Naive thymus-derived CD4-positive, alpha-beta T cell (primary cell): ENCODE data around the gene COL23A1. TPM values are rescaled to one million over a fixed set of nuclear protein-coding genes. Genes with fewer than 3 reads are reported as not detected.

Experiments used
- ATAC-seq: fragments of 150-1000 bp; cut with Tn5 transposase; 2 replicates; pipeline ENCODE4 v1.10.0; 2021; ENCODE audit warnings: mild to moderate bottlenecking, moderate library complexity
- CTCF ChIA-PET: fragments of 350-600 bp; sonication (Branson Sonifier 250); formaldehyde crosslinking; loops from one replicate; lab custom pipeline; 2021; ENCODE audit warnings: antibody characterized with exemption; lab: Charles Lee
- POLR2A ChIA-PET: fragments of 350-600 bp; sonication (Branson Sonifier 250); formaldehyde crosslinking; loops from one replicate; lab custom pipeline; 2021; ENCODE audit warnings: antibody characterized with exemption, inconsistent platforms; lab: Charles Lee
- DNase-seq, 9 donors: peaks; one replicate each; pipeline versions ENCODE4 v3.0.0 to v3.0.0-alpha.2; 2020 to 2022; ENCODE audit warnings: mixed read lengths in 1 of 9
- H3K27ac ChIP-seq: one replicate; pipeline ENCODE4 v1.7.0; 2013; ENCODE audit warnings: mild to moderate bottlenecking, low read depth, low read length, moderate library complexity
- H3K27me3 ChIP-seq, 2 donors: one replicate each; pipeline ENCODE4 v1.7.0; 2013; ENCODE audit warnings: low read length in 2 of 2, mild to moderate bottlenecking in 2 of 2, moderate library complexity in 2 of 2; ENCODE audit not compliant: control insufficient read depth in 2 of 2, insufficient read depth in 2 of 2
- H3K36me3 ChIP-seq, 3 experiments: 1 replicate in 2 of 3; 2 replicates in 1 of 3; pipeline ENCODE4 v1.7.0; 2013; ENCODE audit warnings: low read length in 3 of 3, mild to moderate bottlenecking in 3 of 3, moderate library complexity in 1 of 3; ENCODE audit not compliant: insufficient read depth in 3 of 3, control insufficient read depth in 2 of 3
- H3K4me1 ChIP-seq, 2 donors: one replicate each; pipeline ENCODE4 v1.7.0; 2013; ENCODE audit warnings: low read length in 2 of 2, mild to moderate bottlenecking in 2 of 2, moderate library complexity in 1 of 2; ENCODE audit not compliant: control insufficient read depth in 2 of 2, insufficient read depth in 2 of 2
- H3K4me3 ChIP-seq: 2 replicates; pipeline ENCODE4 v1.7.0; 2013; ENCODE audit warnings: mild to moderate bottlenecking, low read length
- H3K9me3 ChIP-seq, 3 experiments: 1 replicate in 2 of 3; 2 replicates in 1 of 3; pipeline ENCODE4 v1.7.0; 2013; ENCODE audit warnings: low read length in 3 of 3; ENCODE audit not compliant: control insufficient read depth in 2 of 3
- H3K27ac Mint-ChIP-seq, 9 donors: one replicate each; pipeline ENCODE4 v1.8.0; 2020 to 2022; ENCODE audit warnings: mixed read lengths in 9 of 9, mild to moderate bottlenecking in 8 of 9, moderate library complexity in 5 of 9, inconsistent platforms in 2 of 9
- H3K27me3 Mint-ChIP-seq, 5 donors: one replicate each; pipeline ENCODE4 v1.8.0; 2021 to 2022; ENCODE audit warnings: mixed read lengths in 5 of 5, mild to moderate bottlenecking in 1 of 5
- H3K36me3 Mint-ChIP-seq, 5 donors: one replicate each; pipeline ENCODE4 v1.8.0; 2020 to 2022; ENCODE audit warnings: mixed read lengths in 5 of 5, mild to moderate bottlenecking in 3 of 5, inconsistent platforms in 1 of 5
- H3K4me1 Mint-ChIP-seq, 7 donors: one replicate each; pipeline ENCODE4 v1.8.0; 2020 to 2022; ENCODE audit warnings: mixed read lengths in 7 of 7, mild to moderate bottlenecking in 3 of 7, inconsistent platforms in 1 of 7
- H3K4me3 Mint-ChIP-seq, 10 donors: one replicate each; pipeline ENCODE4 v1.8.0; 2020 to 2022; ENCODE audit warnings: mild to moderate bottlenecking in 10 of 10, mixed read lengths in 10 of 10, moderate library complexity in 6 of 10, inconsistent platforms in 2 of 10
- H3K9me3 Mint-ChIP-seq, 11 donors: one replicate each; pipeline ENCODE4 v1.8.0; 2020 to 2022; ENCODE audit warnings: mixed read lengths in 11 of 11, mild to moderate bottlenecking in 4 of 11, inconsistent platforms in 1 of 11, moderate library complexity in 1 of 11
- intact Hi-C, 2 donors: fragments of 100-400 bp; cut with micrococcal nuclease; formaldehyde crosslinking; loops; one replicate each; pipeline ENCODE4 v1.15.1; 2023
- polyA plus RNA-seq, 2 donors: library from polyadenylated mRNA; unstranded; fragments of 300-500 nt; fragmentation: Illumina TruSeq; gene quantifications; one replicate each; pipeline ENCODE4 v1.2.3, GENCODE V29; 2021
- total RNA-seq, 6 experiments: library from RNA in 5 of 6; stranded (reverse) in 5 of 6; gene quantifications; 1 replicate in 5 of 6; 2 replicates in 1 of 6; pipeline ENCODE4 v1.2.3 and lab custom pipeline; 2021 to 2026

The COL23A1 gene
- total and polyA plus RNA-seq, 7 experiments from 2014 or later = 0.13 to 0.32 (median 0.22) TPM; not detected in 4

GRCh38 chr5:178357121-178357521, 233.1 kb downstream of the COL23A1 start:
- Histone ChIP-seq H3K27me3 (no peaks in the 10 kb centered on the region), H3K9me3 (no peaks in the 10 kb centered on the region), H3K4me3 (no peak overlapping the region), H3K36me3 (no peaks in the 10 kb centered on the region), H3K27ac (no peak overlapping the region), H3K4me1 (no peaks in the 10 kb centered on the region)
- ATAC-seq = peak; percentile 60
- Mint-ChIP-seq H3K27ac (no peak overlapping the region), H3K27me3 (peaks cover 0 to 23% (median 20%) of the 10 kb centered on the region in 5 donors), H3K4me3 (peak overlapping the region in 1 of 10 donors; percentile 8), H3K9me3 (peaks cover 0 to 9% (median 0%) of the 10 kb centered on the region in 11 donors), H3K4me1 (peaks cover 0 to 16% (median 0%) of the 10 kb centered on the region in 7 donors), H3K36me3 (no peaks in the 10 kb centered on the region)
- DNase-seq = no peak
- ChIA-PET POLR2A (no interaction called here), CTCF (no interaction called here)
- intact Hi-C loops = no loop called here

DNA sequence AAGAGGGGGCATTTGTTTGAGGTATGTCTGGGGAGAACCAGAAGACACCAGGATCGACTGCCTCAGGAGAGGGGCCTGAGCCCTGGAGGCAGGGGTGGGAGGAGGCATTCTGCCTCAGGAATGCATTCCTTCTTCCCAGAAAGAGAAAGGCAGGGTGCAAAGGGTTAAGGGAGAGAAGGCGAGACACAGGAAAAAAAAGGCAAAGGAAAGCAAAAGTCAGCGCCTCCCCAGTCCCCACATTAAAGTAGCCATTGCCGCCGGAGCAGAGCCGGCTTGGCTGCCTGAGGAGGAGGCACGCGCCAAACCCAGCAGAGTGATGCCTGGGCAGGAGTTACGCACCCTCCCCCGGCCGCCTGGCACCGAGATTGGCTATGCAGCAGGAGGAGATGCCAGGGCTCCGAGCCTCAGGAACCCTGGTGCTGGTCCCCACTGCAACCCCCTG, 233.7 kb downstream of the COL23A1 start:
- Mint-ChIP-seq H3K27me3 (peaks cover 0 to 23% (median 20%) of the 10 kb centered on the region in 5 donors), H3K4me1 (peaks cover 0 to 16% (median 0%) of the 10 kb centered on the region in 7 donors), H3K36me3 (no peaks in the 10 kb centered on the region), H3K4me3 (peak overlapping the region in 3 of 10 donors; percentile 11 to 40 (median 14)), H3K27ac (no peak overlapping the region), H3K9me3 (peaks cover 0 to 9% (median 0%) of the 10 kb centered on the region in 11 donors)
- DNase-seq (no peak), ATAC-seq (peak; percentile 18)
- Histone ChIP-seq H3K27ac (no peak overlapping the region), H3K4me1 (no peaks in the 10 kb centered on the region), H3K27me3 (no peaks in the 10 kb centered on the region), H3K4me3 (no peak overlapping the region), H3K36me3 (no peaks in the 10 kb centered on the region), H3K9me3 (no peaks in the 10 kb centered on the region)
- CTCF ChIA-PET = no interaction called here
- intact Hi-C loops = no loop called here
- POLR2A ChIA-PET = no interaction called here

GRCh38 chr5:178355671-178356070, 234.5 kb downstream of the COL23A1 start:
- Mint-ChIP-seq H3K36me3 (no peaks in the 10 kb centered on the region), H3K4me3 (no peak overlapping the region), H3K4me1 (peaks cover 0 to 16% (median 0%) of the 10 kb centered on the region in 7 donors), H3K27ac (no peak overlapping the region), H3K9me3 (peaks cover 0 to 9% (median 0%) of the 10 kb centered on the region in 11 donors), H3K27me3 (peaks cover 0 to 24% (median 22%) of the 10 kb centered on the region in 5 donors)
- H3K4me3 ChIP-seq = no peak overlapping the region
- H3K27me3 ChIP-seq = no peaks in the 10 kb centered on the region
- no peaks in the 10 kb centered on the region for H3K4me1 ChIP-seq
- H3K27ac ChIP-seq = no peak overlapping the region
- ATAC-seq (no peak), DNase-seq (no peak)
- POLR2A ChIA-PET = no interaction called here
- CTCF ChIA-PET = no interaction called here
- no peaks in the 10 kb centered on the region for H3K9me3 ChIP-seq
- intact Hi-C loops = no loop called here
- no peaks in the 10 kb centered on the region for H3K36me3 ChIP-seq

GRCh38 chr5:178353461-178353860, 236.7 kb downstream of the COL23A1 start:
- no peak overlapping the region for H3K27ac Mint-ChIP-seq
- intact Hi-C loops = no loop called here
- ATAC-seq = no peak
- H3K27me3 Mint-ChIP-seq = peaks cover 0 to 28% (median 17%) of the 10 kb centered on the region in 5 donors
- no peak for DNase-seq
- Histone ChIP-seq H3K9me3 (no peaks in the 10 kb centered on the region), H3K4me3 (no peak overlapping the region), H3K4me1 (no peaks in the 10 kb centered on the region), H3K27me3 (no peaks in the 10 kb centered on the region), H3K27ac (no peak overlapping the region), H3K36me3 (no peaks in the 10 kb centered on the region)
- peaks cover 0 to 16% (median 0%) of the 10 kb centered on the region in 7 donors for H3K4me1 Mint-ChIP-seq
- H3K36me3 Mint-ChIP-seq = no peaks in the 10 kb centered on the region
- ChIA-PET CTCF (no interaction called here), POLR2A (no interaction called here)
- H3K9me3 Mint-ChIP-seq = peaks cover 0 to 8% (median 0%) of the 10 kb centered on the region in 11 donors
- no peak overlapping the region for H3K4me3 Mint-ChIP-seq

DNA sequence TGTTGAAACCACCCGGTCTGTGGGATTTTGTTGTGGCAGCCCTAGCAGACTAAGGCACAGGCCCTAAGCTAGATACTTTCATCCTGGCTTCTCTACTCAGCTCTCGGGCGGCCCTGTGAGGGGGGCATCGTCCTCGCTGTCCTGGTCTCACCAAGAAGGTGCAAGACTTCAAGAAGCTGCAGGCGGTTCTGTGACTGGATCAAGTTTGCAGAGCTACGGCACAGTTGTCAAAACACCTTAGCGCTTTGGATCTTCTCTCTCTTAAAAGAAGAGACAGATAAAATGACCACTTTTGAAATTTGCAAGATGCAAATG, 238.2 kb downstream of the COL23A1 start:
- H3K27me3 ChIP-seq = no peaks in the 10 kb centered on the region
- peaks cover 0 to 27% (median 16%) of the 10 kb centered on the region in 5 donors for H3K27me3 Mint-ChIP-seq
- CTCF ChIA-PET = interaction anchor here (0.7 to 1.1 kb wide), 2 partner anchors 8 to 71 kb away, joined by 3 read pairs; no protein-coding TSS in a partner anchor
- H3K36me3 Mint-ChIP-seq = no peaks in the 10 kb centered on the region
- H3K36me3 ChIP-seq = no peaks in the 10 kb centered on the region
- POLR2A ChIA-PET = no interaction called here
- H3K27ac Mint-ChIP-seq = no peak overlapping the region
- H3K4me3 ChIP-seq = no peak overlapping the region
- intact Hi-C loops = no loop called here
- ATAC-seq = no peak
- DNase-seq = no peak
- H3K27ac ChIP-seq = no peak overlapping the region
- no peaks in the 10 kb centered on the region for H3K4me1 ChIP-seq
- H3K9me3 ChIP-seq = no peaks in the 10 kb centered on the region
- peaks cover 0 to 1% (median 0%) of the 10 kb centered on the region in 11 donors for H3K9me3 Mint-ChIP-seq
- H3K4me3 Mint-ChIP-seq = no peak overlapping the region
- peaks cover 0 to 11% (median 0%) of the 10 kb centered on the region in 7 donors for H3K4me1 Mint-ChIP-seq

GRCh38 chr5:178351221-178352034, 238.8 kb downstream of the COL23A1 start:
- no peak for ATAC-seq
- peaks cover 0 to 24% (median 11%) of the 10 kb centered on the region in 5 donors for H3K27me3 Mint-ChIP-seq
- H3K27ac ChIP-seq = no peak overlapping the region
- H3K9me3 Mint-ChIP-seq = peaks cover 0 to 1% (median 0%) of the 10 kb centered on the region in 11 donors
- no peaks in the 10 kb centered on the region for H3K27me3 ChIP-seq
- no peaks in the 10 kb centered on the region for H3K36me3 ChIP-seq
- no peak overlapping the region for H3K4me3 Mint-ChIP-seq
- CTCF ChIA-PET = interaction anchor here (0.7 to 1.1 kb wide), 2 partner anchors 7 to 70 kb away, joined by 3 read pairs; no protein-coding TSS in a partner anchor
- H3K9me3 ChIP-seq = no peaks in the 10 kb centered on the region
- H3K27ac Mint-ChIP-seq = no peak overlapping the region
- POLR2A ChIA-PET = no interaction called here
- no peak for DNase-seq
- peaks cover 0 to 8% (median 0%) of the 10 kb centered on the region in 7 donors for H3K4me1 Mint-ChIP-seq
- no peaks in the 10 kb centered on the region for H3K4me1 ChIP-seq
- intact Hi-C loops = no loop called here
- H3K4me3 ChIP-seq = no peak overlapping the region
- H3K36me3 Mint-ChIP-seq = no peaks in the 10 kb centered on the region
